ENCODE data around the gene ERO1B. TPM values are rescaled to one million over a fixed set of nuclear protein-coding genes. Genes with fewer than 3 reads are reported as not detected.

Gene ERO1B
- total RNA-seq, 1 experiment from 2014 or later = 5.4 TPM

GRCh38 chr1:236275061-236275460 is 6.7 kb downstream of the ERO1B start:
- Histone ChIP-seq H3K27ac (ENCODE audit: low read depth, low read length) (no peak overlapping the region), H3K9ac (ENCODE audit: low read length) (no peak overlapping the region), H3K4me2 (ENCODE audit: low read length) (no peak overlapping the region), H3K9me2 (ENCODE audit: insufficient read depth) (0 out of 2 replicates have a peak, but pooled peaks cover 5% of the 10 kb centered on the region), H3K4me1 (ENCODE audit: control insufficient read depth in 1 of 2, insufficient read depth in 2 of 2, low read length in 2 of 2) (0 out of 4 replicates have a peak, but pooled peaks cover 0 to 3% of the 10 kb centered on the region in 2 experiments), H3K27me3 (ENCODE audit: insufficient read depth, low read length) (no peaks in the 10 kb centered on the region), H3K9me3 (ENCODE audit: control insufficient read depth in 1 of 2, insufficient read depth in 1 of 2, low read depth in 1 of 2, low read length in 2 of 2) (no peaks in the 10 kb centered on the region), H4K20me1 (ENCODE audit: insufficient read depth) (no peaks in the 10 kb centered on the region), H2AFZ (ENCODE audit: low read depth, low read length, poor library complexity, severe bottlenecking) (no peak overlapping the region), H3K4me3 (replicated peaks in 1 of 2; ENCODE audit: low read depth in 1 of 2, low read length in 2 of 2) (no peak overlapping the region), H3K79me2 (ENCODE audit: insufficient read depth, low read length) (no peaks in the 10 kb centered on the region), H3K36me3 (ENCODE audit: control insufficient read depth in 1 of 2, insufficient read depth in 2 of 2, low read length in 2 of 2) (no peaks in the 10 kb centered on the region)
- RAD21 ChIA-PET (ENCODE audit: low non-redundant PET in 1 of 2, low total read pairs in 2 of 2, uncharacterized antibody in 2 of 2, unreplicated experiment in 2 of 2) = no interaction called here
- intact Hi-C loops (cut with micrococcal nuclease) = no loop called here
- TF ChIP-seq CBX3 (IDR thresholded peaks at IDR 0.05; ENCODE audit: low read depth) (no peak), ZBTB33 (IDR thresholded peaks at IDR 0.05; ENCODE audit: extremely low read depth, insufficient replicate concordance, low read length) (no peak), MAX (IDR thresholded peaks at IDR 0.05) (no peak), ATF3 (IDR thresholded peaks at IDR 0.05) (no peak), ZFX (IDR thresholded peaks at IDR 0.05) (no peak), POLR2A (IDR thresholded peaks at IDR 0.05; ENCODE audit: borderline replicate concordance, extremely low read depth, insufficient read depth, insufficient read length) (no peak), JUND (IDR thresholded peaks at IDR 0.05) (no peak), SRF (IDR thresholded peaks at IDR 0.05; ENCODE audit: low read depth) (no peak), RAD21 (IDR thresholded peaks at IDR 0.05; ENCODE audit: low read depth) (no peak), SP1 (IDR thresholded peaks at IDR 0.05; ENCODE audit: low read depth) (no peak), SIN3A (IDR thresholded peaks at IDR 0.05; ENCODE audit: low read depth) (no peak), EZH2phosphoT487 (IDR thresholded peaks at IDR 0.05; ENCODE audit: borderline replicate concordance) (no peak), FOSL1 (IDR thresholded peaks at IDR 0.05; ENCODE audit: low read depth) (no peak), CEBPB (IDR thresholded peaks at IDR 0.05; ENCODE audit: low read depth) (no peak), TCF7L2 (IDR thresholded peaks at IDR 0.05; ENCODE audit: borderline replicate concordance, extremely low read depth, insufficient read depth, insufficient read length) (no peak)
- TF ChIP-seq, protein P1, sequence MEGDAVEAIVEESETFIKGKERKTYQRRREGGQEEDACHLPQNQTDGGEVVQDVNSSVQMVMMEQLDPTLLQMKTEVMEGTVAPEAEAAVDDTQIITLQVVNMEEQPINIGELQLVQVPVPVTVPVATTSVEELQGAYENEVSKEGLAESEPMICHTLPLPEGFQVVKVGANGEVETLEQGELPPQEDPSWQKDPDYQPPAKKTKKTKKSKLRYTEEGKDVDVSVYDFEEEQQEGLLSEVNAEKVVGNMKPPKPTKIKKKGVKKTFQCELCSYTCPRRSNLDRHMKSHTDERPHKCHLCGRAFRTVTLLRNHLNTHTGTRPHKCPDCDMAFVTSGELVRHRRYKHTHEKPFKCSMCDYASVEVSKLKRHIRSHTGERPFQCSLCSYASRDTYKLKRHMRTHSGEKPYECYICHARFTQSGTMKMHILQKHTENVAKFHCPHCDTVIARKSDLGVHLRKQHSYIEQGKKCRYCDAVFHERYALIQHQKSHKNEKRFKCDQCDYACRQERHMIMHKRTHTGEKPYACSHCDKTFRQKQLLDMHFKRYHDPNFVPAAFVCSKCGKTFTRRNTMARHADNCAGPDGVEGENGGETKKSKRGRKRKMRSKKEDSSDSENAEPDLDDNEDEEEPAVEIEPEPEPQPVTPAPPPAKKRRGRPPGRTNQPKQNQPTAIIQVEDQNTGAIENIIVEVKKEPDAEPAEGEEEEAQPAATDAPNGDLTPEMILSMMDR (IDR thresholded peaks at IDR 0.05 in 2 of 3, conservative IDR thresholded peaks at IDR 0.05 in 1 of 3; ENCODE audit: borderline replicate concordance in 1 of 3, insufficient read depth in 1 of 3, low read depth in 2 of 3, low read length in 2 of 3) = no peak
- TF ChIP-seq, protein P2, sequence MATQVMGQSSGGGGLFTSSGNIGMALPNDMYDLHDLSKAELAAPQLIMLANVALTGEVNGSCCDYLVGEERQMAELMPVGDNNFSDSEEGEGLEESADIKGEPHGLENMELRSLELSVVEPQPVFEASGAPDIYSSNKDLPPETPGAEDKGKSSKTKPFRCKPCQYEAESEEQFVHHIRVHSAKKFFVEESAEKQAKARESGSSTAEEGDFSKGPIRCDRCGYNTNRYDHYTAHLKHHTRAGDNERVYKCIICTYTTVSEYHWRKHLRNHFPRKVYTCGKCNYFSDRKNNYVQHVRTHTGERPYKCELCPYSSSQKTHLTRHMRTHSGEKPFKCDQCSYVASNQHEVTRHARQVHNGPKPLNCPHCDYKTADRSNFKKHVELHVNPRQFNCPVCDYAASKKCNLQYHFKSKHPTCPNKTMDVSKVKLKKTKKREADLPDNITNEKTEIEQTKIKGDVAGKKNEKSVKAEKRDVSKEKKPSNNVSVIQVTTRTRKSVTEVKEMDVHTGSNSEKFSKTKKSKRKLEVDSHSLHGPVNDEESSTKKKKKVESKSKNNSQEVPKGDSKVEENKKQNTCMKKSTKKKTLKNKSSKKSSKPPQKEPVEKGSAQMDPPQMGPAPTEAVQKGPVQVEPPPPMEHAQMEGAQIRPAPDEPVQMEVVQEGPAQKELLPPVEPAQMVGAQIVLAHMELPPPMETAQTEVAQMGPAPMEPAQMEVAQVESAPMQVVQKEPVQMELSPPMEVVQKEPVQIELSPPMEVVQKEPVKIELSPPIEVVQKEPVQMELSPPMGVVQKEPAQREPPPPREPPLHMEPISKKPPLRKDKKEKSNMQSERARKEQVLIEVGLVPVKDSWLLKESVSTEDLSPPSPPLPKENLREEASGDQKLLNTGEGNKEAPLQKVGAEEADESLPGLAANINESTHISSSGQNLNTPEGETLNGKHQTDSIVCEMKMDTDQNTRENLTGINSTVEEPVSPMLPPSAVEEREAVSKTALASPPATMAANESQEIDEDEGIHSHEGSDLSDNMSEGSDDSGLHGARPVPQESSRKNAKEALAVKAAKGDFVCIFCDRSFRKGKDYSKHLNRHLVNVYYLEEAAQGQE (IDR thresholded peaks at IDR 0.05; ENCODE audit: low read depth) = no peak
- CTCF ChIA-PET = no interaction called here
- DNase-seq (ENCODE audit: low read depth, low spot score) (no peak), ATAC-seq (no peak)
- BruUV-seq (replicated peaks) = no TSS peak
- POLR2A ChIA-PET = no interaction called here
